Nephron progenitor cell (in vitro differentiated cells): ENCODE measurements around the gene BOLL.

Experiments used
- DNase-seq: peaks from one replicate; pipeline ENCODE4 v3.0.0; 2021
- H3K27ac Mint-ChIP-seq: 2 replicates; pipeline ENCODE4 v1.8.0; 2021; ENCODE audit warnings: mild to moderate bottlenecking, moderate library complexity, mixed read lengths
- H3K27me3 Mint-ChIP-seq: 2 replicates; pipeline ENCODE4 v1.8.0; 2021; ENCODE audit warnings: mild to moderate bottlenecking, low read depth, mixed read lengths; ENCODE audit not compliant: poor library complexity
- H3K36me3 Mint-ChIP-seq: 2 replicates; pipeline ENCODE4 v1.8.0; 2021; ENCODE audit warnings: low read depth, mixed read lengths
- H3K4me1 Mint-ChIP-seq: 2 replicates; pipeline ENCODE4 v1.8.0; 2021; ENCODE audit warnings: mixed read lengths
- H3K4me3 Mint-ChIP-seq: 2 replicates; pipeline ENCODE4 v1.8.0; 2021; ENCODE audit warnings: mild to moderate bottlenecking, moderate library complexity, mixed read lengths
- H3K9me3 Mint-ChIP-seq: 2 replicates; pipeline ENCODE4 v1.8.0; 2021; ENCODE audit warnings: mild to moderate bottlenecking, moderate library complexity, mixed read lengths
- CTCF ChIP-seq: fragments of 200-600 bp; sonication (generic); IDR thresholded peaks from 2 replicates; pipeline ENCODE4 v1.5.0; 2021; ENCODE audit warnings: antibody characterized with exemption

Gene BOLL

GRCh38 chr2:197677483-197677882, 107.6 kb downstream of the BOLL start:
- Mint-ChIP-seq H3K9me3 (no peaks in the 10 kb centered on the region), H3K4me1 (peaks cover 24% of the 10 kb centered on the region), H3K4me3 (no peak overlapping the region), H3K27me3 (no peaks in the 10 kb centered on the region), H3K36me3 (peaks cover 4% of the 10 kb centered on the region), H3K27ac (no peak overlapping the region)
- TF ChIP-seq CTCF = no peak
- no peak for DNase-seq

GRCh38 chr2:197677056-197677455, 108.1 kb downstream of the BOLL start:
- H3K4me3 Mint-ChIP-seq = no peak overlapping the region
- peaks cover 8% of the 10 kb centered on the region for H3K36me3 Mint-ChIP-seq
- H3K9me3 Mint-ChIP-seq = no peaks in the 10 kb centered on the region
- H3K4me1 Mint-ChIP-seq = peaks cover 28% of the 10 kb centered on the region
- H3K27me3 Mint-ChIP-seq = no peaks in the 10 kb centered on the region
- no peak for TF ChIP-seq CTCF
- no peak overlapping the region for H3K27ac Mint-ChIP-seq
- DNase-seq = no peak
